HG03066 (cell line): Measurements from ENCODE around the gene CERK.

ENCODE experiments used
- ATAC-seq: cut with Tn5 transposase; IDR thresholded peaks from one replicate; pipeline ENCODE4 v1.9.1; 2021; ENCODE audit warnings: low read depth; ENCODE audit not compliant: unreplicated experiment

CERK gene

DNA sequence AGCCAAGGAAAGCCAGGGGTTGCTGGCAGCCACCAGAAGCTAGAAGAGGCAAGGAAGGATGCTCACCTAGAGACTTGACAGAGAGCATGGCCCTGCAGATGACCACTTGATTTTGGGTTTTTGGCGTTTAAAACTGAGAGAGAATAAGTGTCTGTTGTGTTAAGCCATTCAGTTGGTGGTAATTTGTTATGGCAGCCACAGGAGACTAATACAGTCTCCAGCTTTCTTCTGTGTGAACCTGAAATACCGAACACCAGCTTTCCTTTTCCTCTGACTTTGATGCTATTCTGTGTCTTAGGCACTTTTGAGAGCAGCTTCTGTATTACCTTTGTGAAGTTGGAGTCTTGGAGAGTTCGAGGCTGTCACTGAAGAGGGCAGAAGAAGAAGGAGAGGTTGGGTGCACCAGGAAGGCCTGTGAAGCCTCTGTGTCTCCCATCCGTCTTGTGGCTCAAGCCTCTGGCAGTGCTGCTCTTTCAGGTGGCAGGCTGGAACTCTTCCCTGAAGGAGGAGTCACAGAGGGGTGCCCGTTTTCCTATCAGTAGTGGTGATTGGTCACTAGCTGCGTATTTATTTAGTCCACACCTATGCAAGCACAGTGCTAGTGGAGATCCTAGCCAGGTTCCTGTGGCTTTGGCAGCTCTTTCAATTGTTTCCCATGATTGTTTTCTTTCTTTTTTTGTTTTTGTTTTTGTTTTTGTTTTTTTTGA, 26.9 kb upstream of the CERK start:
- ATAC-seq: no peak

DNA sequence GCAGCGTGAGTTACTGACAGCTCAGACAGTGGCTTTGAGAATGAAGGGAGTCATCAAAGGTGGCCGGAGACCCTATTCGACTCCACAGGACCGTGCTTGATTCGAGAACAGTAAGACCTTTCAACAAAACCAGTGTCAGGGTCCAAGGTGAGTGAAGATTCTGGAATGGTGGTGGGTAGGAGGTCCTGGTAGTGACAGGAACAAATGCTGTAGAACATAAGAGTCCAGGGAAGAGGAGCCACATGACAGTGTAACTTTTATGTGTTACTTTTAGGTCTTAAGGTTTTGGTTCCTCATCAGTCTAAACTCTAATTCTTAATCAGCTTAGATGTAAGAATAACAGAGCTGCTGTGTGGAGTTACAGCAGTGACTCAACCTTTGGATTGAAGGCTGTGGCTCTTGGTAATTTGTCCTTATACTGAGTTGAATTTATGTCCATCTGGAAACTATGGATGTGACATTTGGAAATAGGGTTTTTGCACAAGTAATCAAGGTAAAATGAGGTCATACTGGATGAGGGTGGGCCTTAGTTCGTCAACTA, 26.2 kb upstream of the CERK start:
- ATAC-seq: no peak

DNA sequence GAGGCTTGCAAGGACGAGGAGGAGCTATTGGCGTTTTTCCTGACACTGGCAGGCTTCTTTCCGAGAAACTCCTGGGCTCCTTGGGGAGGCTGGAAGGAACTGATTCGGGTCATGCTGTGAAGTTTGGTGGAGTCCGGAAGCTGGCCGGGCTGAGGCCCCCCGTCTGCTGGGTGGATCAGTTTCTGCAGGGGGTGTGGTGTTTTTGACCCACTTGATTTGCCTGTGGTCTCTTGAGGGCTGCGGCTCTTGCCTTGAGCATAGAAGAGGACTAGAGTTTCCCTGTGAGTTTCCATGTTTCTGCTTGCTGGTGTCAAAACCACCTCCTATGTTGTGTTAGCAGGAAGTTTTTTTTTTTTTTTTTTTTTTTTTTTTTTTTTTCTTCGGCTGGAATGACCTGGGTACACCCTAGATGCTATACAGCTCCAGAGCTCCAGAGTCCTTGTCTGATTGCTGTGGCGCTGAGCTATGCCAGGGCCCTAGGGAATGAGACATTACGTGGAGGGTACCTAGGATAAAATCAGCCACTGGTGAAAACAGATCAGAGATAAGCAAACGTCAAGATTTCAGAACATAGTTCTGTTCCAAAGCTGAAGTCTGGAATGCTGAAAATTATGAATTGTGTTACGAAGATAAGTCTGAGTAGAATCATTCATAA, 25.1 kb upstream of the CERK start:
- ATAC-seq: peak; percentile 63

DNA sequence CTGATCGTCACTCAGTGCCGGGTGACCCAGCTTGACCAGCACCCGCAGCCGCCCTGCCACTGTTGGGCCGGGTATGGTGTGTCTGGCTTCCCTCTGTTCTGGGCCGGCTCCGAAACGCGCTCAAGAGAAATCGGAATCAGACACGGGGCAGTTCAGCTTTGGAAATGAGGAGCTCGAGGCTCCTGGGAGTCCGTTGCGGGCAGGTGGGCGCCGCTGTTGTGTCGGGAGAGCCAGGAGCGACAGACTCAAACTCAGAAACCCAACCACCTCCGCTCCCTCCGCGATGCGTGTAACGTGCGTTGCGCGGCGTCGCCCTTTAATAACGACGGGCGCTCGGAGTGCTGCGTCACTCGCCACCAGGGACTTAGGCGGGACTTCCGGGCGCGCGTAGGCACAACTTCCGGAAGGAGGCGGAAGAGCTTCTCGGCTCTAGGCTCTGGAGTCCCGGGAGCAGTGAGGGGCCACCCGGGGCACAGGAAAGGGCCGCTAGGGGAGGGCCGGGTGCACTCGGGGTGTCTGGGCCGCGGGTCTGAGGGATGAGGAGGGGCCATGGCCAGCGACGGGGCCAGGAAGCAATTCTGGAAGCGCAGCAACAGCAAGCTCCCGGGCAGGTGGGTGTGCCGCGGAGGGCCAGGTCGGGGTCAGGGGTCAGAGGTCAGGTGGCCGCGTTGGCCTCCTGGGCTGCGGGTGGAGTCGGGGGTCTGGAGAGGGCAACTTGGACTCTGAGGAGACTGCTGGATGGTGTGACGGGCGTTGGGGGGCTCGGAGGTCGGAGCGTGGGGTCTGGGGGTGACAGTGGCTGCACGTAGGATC, 24.4 kb upstream of the CERK start, which contains the start of gene TBC1D22A:
Gene TBC1D22A (plus strand): TSS at position 413 of the 813 bp plus-strand sequence. CDS start 137 bp downstream, at position 550.
- ATAC-seq: peak; percentile 64

DNA sequence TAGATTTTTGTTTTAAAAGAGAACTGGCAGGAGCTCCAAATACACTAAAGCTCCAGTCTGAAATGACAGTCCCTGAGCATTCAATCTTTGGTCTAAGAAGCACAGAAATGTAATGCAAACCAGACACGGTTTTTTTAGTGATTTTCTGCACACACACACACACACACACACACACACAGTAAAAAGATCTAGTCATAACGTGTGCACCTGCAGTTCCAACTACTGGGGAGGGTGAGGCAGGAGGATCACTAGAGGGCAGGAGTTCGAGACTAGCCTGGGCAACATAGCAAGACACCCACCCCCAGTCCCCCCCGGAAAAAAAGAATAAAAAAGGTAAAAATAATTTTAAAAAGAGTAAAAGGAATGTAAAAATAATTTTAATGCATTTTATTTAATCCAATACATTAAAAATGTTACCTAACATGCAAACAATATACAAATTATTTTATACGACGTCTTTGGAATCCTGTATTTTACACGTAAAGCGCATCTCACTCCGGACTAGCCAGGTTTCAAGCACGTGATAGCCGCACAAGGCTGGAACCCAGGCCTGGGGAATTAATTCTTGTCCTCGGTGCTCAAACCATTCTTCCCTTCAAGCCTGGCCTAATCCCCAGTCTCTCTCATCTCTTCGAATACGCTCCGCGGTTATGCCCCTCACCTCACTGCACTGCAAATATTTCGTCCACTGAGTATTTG, 23.6 kb upstream of the CERK start:
- no peak for ATAC-seq

DNA sequence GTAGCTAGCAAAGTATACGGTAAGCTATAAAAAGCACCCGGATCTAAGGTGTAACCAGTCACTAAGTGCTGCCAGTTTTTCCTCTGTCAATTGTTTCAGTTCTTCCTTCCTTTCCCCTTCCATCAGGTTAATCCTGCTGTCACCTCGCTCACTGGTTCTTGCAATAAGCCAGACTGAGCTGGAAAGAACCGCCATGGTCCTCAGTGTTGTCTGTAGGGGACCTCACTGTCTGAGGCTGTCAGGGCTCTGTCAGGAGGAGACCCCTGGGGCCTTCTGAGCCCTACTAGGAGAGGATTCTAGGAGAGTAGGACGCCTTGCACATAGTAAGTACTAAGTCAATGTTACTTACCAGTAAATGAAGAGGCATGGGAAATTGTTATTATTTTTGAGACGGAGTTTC, 23.0 kb upstream of the CERK start:
- ATAC-seq: no peak

DNA sequence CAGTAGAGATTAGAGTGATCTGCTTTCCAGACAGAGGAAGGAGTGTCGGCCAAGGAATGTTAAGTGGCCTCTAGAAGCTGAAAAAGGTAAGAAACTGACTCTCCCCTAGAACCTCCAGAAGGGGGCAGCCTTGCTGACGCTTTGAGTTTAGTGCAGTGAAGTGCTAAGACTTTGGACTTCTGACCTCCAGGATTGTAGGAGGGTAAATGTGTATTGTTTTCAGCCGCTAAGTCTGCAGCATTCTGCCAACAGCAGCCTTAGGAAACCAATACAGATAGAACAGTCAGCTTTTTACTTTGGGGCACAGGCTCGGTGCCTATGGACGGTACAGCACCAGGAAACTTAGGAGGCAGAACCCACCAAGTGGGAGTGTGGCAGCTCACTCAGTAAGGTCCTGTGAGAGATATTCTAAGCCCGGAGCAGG, 20.8 kb upstream of the CERK start:
- ATAC-seq: no peak

DNA sequence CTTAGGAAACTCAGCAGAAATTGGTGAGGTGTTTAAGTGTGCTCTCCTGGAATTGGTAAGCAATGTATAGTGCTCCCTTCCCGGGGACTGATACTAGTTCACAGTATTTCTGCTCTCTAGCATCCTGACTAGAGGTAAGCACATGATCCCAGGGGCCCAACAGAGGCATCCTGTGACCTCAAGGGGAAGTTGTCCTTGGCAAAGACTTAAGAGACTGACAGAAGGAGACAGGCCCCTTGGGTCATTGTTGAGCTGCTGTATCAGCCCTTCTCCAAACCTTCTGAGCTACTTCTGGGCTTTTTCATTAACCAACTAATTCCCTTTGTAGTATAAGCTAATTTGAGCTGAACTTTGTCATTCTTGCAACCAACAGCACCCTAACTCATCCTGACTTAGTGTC, 20.1 kb upstream of the CERK start:
- no peak for ATAC-seq

DNA sequence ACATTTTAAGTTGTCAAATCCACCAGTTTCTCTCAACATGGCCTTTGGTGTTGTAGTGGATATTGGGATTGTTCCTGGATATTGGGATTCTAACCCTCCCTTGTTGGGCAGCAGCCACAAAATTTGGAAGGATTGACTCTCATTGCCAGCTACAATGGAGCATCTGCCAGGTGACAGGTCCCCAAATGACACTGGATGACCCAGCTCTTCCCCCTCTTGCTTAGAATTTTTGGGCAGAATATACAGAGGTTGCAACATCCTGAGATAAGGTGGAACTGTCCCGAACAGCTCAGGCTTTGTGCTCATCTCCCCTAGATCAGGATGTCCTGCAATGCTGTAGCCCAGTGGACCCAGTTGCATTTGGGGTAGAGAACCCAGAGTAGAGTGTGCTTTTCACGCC, 19.1 kb upstream of the CERK start:
- no peak for ATAC-seq

DNA sequence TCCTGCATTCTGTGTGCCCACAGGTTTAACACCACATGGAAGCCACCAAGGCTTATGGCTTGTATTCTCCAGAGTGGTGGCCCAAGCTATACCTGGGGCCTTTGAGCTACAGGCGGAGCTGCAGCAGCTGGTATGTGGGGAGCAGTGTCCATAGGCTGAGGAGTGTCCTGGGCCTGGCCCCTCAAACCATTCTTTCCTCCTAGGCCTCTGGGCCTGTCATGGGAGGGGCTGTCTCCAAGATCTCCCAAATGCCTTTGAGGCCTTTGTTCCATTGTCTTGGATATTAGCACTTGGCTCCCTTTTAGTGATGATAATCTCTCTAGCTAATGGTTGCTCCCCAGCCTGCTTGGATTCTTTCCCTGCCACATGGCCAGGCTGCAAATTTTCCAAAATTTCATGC, 18.0 kb upstream of the CERK start:
- no peak for ATAC-seq

DNA sequence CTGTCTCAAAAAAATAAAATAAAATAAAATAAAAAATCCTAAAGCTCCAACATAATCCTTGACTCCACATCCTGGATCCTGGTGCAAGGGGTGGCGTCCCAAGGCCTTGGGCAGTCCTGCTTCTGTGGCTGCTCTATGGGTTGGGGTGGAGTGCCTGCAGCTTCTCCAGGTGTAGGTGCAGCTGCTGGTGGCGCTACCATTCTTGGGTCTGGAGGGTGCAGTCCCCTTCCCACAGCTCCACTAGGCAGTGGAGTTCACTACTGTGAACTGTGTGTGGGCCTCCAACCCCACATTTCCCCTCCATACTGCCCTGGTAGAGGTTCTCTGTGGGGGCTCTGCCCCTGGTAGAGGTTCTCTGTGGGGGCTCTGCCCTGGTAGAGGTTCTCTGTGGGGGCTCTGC, 17.5 kb upstream of the CERK start:
- no peak for ATAC-seq

DNA sequence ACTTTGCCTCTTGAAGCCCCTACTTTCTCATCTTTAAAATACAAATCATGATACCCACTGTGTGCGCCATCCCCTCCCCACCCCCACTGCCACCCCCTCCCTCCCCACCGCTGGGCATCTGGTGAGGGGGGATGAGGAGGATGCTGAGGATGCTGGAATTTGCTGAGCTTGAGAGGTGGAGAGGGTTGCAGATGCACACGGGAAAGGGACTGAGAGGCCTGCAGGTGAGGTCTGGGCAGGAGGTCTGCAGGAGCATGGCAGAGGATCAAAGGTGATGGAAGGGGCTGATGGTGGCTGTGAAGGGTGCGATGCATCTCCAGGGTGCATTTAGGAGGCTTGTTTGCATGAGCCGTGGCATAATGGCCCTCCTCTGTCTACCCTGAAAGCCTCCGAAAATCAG, 16.8 kb upstream of the CERK start:
- no peak for ATAC-seq

DNA sequence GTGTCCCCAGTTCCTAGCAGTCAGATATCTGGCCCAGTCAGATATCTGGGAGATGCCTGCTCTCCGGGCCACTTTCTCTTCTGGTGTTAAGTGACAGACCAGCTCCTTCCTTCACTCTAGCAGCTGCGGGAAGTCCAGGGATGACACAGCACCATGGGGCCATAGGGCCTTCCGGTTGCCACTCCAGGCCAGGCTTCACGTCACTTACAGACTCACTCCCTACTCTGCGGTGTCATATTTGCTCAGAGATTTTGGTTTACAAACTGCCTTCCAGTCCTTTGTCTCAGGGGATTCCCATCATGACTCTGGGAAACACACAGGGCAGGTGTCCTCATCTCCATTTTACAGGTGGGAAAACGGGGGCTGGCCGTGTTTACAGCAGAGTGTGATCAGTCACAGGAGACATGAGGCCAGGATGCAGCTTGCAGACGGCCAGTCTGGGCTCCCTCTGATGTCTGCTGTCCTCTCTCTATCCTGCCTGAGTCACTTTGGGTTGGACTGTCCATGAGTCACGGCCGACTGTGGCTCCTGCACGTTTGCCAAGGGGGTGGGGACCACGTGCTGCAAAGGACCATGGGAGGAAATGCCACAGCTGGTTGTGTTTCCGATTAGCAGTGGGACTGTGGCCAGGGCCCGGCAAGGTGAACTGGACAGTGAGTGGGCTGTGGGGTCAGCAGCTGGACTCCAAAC, 16.2 kb upstream of the CERK start:
- ATAC-seq: no peak

DNA sequence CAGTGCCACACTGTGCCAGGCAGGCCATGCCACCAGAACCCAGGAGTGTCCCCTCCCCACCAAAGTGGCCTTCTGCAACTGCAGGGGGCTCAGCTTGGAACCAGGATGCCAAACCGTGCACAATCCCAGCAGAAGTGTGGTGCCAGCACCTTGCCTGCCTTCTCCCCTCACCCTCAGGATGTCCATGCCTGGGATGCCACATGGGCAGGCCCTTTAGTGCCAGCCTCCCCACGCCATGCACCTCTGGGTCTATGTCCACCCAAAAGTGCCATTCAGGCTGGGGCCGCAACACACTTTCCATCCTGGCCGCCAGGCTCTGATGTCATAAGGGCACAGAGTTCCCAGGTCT, 15.7 kb upstream of the CERK start:
- no peak for ATAC-seq

DNA sequence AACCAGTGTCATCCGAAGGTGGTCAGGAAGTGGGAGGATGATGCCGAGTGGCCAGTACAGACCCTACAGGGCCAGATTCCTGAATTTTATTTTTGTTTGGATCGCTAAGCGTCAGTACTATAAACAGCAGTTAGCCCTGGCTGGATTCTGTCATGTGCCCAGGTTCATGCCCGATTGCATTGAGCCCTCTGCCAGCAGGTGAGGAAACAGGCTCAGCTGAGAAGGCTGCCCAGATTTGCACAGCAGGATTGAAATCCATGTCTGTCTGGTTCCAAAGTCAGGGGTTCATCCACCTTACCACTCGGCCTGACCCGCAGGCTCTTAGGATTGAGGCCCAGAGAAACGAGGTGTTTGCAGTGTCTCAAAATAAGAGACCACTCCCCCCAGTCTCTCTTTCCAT, 15.3 kb upstream of the CERK start:
- ATAC-seq: no peak

DNA sequence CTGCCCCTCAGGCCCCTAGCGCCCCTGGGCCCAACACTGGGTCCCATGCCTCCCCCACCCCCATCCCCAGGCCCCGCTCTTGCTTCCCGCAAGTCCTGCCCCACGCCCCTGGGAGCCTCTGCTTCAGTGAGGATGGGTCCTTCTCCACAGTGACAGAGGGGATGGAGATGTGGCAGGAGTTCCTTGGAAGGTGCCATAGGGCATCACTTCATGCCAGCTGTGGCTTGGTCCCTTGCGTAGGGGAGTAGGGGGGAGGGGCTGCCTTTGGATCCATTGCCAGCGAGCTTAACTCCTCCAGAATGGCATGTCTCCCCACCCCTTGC, 14.9 kb upstream of the CERK start:
- no peak for ATAC-seq

DNA sequence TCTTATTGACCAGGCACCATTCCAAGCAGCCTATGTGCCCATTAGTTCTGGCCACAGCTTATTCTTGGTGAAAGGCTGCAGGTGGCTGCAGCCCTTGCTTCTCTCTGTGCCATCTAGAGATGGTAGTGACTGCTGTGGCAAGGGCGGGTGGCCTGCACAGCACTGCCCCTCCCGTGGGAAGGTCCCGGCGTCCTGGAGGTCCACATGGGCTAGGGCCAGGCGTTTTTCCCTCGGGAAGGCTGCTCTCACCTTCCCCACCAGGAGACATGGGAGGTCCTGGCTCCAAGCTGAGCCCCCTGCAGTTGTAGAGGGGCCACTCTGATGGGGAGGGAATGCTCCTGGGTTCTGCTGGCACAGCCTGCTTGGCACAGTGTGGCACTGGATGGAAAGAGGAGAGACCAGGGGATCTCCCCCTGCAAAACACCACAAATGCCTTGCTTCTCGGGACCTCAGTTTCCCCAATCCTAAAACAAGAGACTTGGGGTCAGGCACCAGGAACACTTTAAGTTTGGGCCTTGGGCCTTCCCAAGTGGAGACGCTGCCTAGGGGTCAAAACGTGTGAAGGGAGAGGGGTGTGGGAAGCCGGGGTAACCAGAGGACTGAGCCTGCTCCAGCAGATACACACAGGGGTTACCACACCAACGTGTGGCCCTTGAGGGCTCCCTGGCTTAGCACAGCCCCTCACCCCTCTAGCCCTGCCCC, 14.4 kb upstream of the CERK start:
- no peak for ATAC-seq

DNA sequence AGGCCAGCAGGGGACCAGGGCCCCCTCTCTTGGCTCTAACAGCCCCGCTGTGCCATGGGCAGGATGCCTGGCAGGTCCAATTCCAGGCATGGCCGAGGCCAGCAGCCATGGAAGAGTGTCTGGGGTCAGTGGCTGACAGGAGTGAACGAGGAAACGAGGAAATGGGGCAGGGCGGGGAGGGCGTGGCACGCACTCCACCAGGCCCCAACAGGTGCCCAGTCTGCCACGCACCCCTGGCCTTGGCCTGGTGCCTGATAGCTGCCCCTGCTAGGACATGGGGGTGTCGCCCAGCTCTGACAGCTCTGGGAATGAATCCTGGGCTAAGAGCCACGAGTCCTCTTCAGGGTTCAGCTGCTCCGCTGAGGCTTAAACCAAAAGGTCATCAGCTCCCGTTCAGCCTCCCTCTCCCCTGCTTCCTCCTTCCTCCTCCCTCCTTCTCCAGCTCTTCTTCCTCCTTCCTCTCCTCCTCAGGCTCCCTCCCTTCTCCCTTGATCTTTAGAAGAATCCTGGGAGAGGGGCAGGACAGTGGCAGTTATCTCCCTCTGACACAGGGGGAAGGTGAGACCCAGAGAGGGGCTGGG, 12.9 kb upstream of the CERK start:
- ATAC-seq: no peak

DNA sequence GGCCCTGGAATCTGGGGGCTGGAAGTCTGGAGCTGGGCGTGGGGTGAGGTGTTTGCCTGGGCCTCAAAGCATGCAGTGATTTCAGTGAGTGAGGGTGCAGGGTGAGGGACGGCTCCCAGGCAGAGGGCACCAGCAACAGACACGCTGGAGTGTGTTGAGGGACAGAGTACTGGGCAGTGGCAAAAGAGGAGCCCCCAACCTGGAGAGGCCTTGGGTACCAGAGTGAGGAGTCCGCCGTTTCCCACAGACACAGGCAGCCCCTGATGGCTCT, 12.4 kb upstream of the CERK start:
- ATAC-seq: no peak
